Keratinocyte (primary cell): ENCODE data around the gene TELO2. TPM values are rescaled to one million over a fixed set of nuclear protein-coding genes. Genes with fewer than 3 reads are reported as not detected.

Source experiments
- DNase-seq: peaks from one replicate; pipeline ENCODE4 v3.0.0-alpha.2; 2011; ENCODE audit warnings: low read depth, missing footprints, low spot score
- FAIRE-seq: peaks from 2 replicates; lab custom pipeline; 2011; peaks lifted over from hg19 to GRCh38; lab: Jason Lieb, UNC
- H2AFZ ChIP-seq: 2 replicates; pipeline ENCODE4 v1.6.0; 2012; ENCODE audit warnings: low read length, control low read depth, inconsistent platforms; ENCODE audit not compliant: control insufficient read depth
- H3K27ac ChIP-seq: 2 replicates; pipeline ENCODE4 v1.5.1; 2011; ENCODE audit warnings: low read length; ENCODE audit not compliant: control insufficient read depth, insufficient read depth
- H3K27me3 ChIP-seq: 3 replicates; pipeline ENCODE4 v1.6.0; 2011; ENCODE audit warnings: low read length; ENCODE audit not compliant: control insufficient read depth, insufficient read depth; ENCODE audit errors: extremely low read depth
- H3K36me3 ChIP-seq, 2 experiments: 2 replicates in 1 of 2; 3 replicates in 1 of 2; pipeline ENCODE4 v1.5.1; 2011; ENCODE audit warnings: low read length in 2 of 2, mild to moderate bottlenecking in 1 of 2; ENCODE audit not compliant: control insufficient read depth in 2 of 2, insufficient read depth in 2 of 2; ENCODE audit errors: extremely low read depth in 1 of 2
- H3K4me1 ChIP-seq: 3 replicates; pipeline ENCODE4 v1.5.1; 2011; ENCODE audit warnings: low read length; ENCODE audit not compliant: control insufficient read depth, insufficient read depth; ENCODE audit errors: extremely low read depth
- H3K4me2 ChIP-seq: 3 replicates; pipeline ENCODE4 v1.6.0; 2011; ENCODE audit warnings: low read depth, low read length; ENCODE audit not compliant: control insufficient read depth, insufficient read depth; ENCODE audit errors: extremely low read depth
- H3K4me3 ChIP-seq, 3 experiments: fragments of 200-600 bp in 1 of 3; sonication (generic) in 1 of 3; 2 replicates in 2 of 3; 3 replicates in 1 of 3; pipeline ENCODE4 v1.5.1; 2011 to 2016; ENCODE audit warnings: low read length in 3 of 3, mild to moderate bottlenecking in 3 of 3, control low read depth in 2 of 3, inconsistent platforms in 1 of 3, low read depth in 1 of 3, mixed read lengths in 1 of 3, mixed run types in 1 of 3, moderate library complexity in 1 of 3; ENCODE audit not compliant: control insufficient read depth in 2 of 3, insufficient read depth in 2 of 3; ENCODE audit errors: extremely low read depth in 1 of 3
- H3K79me2 ChIP-seq: 2 replicates; pipeline ENCODE4 v1.6.0; 2012; ENCODE audit warnings: low read length; ENCODE audit not compliant: control insufficient read depth, insufficient read depth
- H3K9ac ChIP-seq: 3 replicates; pipeline ENCODE4 v1.6.0; 2011; ENCODE audit warnings: low read length; ENCODE audit not compliant: control insufficient read depth, insufficient read depth; ENCODE audit errors: extremely low read depth
- H3K9me1 ChIP-seq: 3 replicates; pipeline ENCODE4 v1.6.0; 2011; ENCODE audit warnings: low read length; ENCODE audit not compliant: control insufficient read depth, insufficient read depth; ENCODE audit errors: extremely low read depth
- H3K9me3 ChIP-seq: 2 replicates; pipeline ENCODE4 v1.5.1; 2012; ENCODE audit warnings: low read depth, low read length; ENCODE audit not compliant: control insufficient read depth
- H4K20me1 ChIP-seq: 3 replicates; pipeline ENCODE4 v1.6.0; 2011; ENCODE audit warnings: low read length; ENCODE audit not compliant: control insufficient read depth, insufficient read depth; ENCODE audit errors: extremely low read depth
- EZH2 ChIP-seq: IDR thresholded peaks from one replicate; pipeline ENCODE4 v1.6.1; 2012; ENCODE audit warnings: inconsistent platforms, mild to moderate bottlenecking, low read length, moderate library complexity
- dilution Hi-C: fragments of 300-500 bp; cut with MboI; formaldehyde crosslinking; loops from one replicate; pipeline ENCODE4 v1.7.0; 2020; ENCODE audit warnings: low sequenced_read_pairs; ENCODE audit not compliant: extremely low pct_ligation_motif_present
- polyA plus RNA-seq, 5 experiments: library from polyadenylated mRNA; depleted of rRNA in 3 of 5; stranded (reverse) in 3 of 5; stranded (forward) in 1 of 5; unstranded in 1 of 5; fragments of >200 nt; gene quantifications; 1 replicate in 1 of 5; 2 replicates in 3 of 5; 3 replicates in 1 of 5; pipeline versions ENCODE4 v1.2.1 to v1.2.3, GENCODE V29; 2011 to 2012; ENCODE audit warnings: missing spikeins in 2 of 5, low read depth in 1 of 5, low replicate concordance in 1 of 5
- TF ChIP-seq, protein P1 (sequence below), 3 experiments: IDR thresholded peaks in 1 of 3; conservative IDR thresholded peaks in 1 of 3; optimal IDR thresholded peaks in 1 of 3; 2 replicates in 2 of 3; 3 replicates in 1 of 3; pipeline versions ENCODE3 to v1.5.1; 2011; ENCODE audit warnings: low read length in 3 of 3, mild to moderate bottlenecking in 3 of 3, moderate library complexity in 2 of 3, control low read depth in 1 of 3, inconsistent platforms in 1 of 3; ENCODE audit not compliant: insufficient read depth in 2 of 3; ENCODE audit errors: extremely low read depth in 1 of 3

TELO2 gene
- polyA plus RNA-seq, 1 donor (not counting 4 experiments of a cell fraction or from before 2014, with no cell fraction given): 7.9 TPM

GRCh38 chr16:1481906-1482835 is 11.0 kb upstream of the TELO2 start:
- Histone ChIP-seq H3K9me3 (no peaks in the 10 kb centered on the region), H3K4me2 (peak overlapping the region; percentile 16), H3K27me3 (no peaks in the 10 kb centered on the region), H3K4me3 (no peak overlapping the region), H3K9ac (peak overlapping the region; percentile 33), H3K4me1 (peaks cover 2% of the 10 kb centered on the region), H4K20me1 (no peaks in the 10 kb centered on the region), H2AFZ (no peak overlapping the region), H3K36me3 (no peaks in the 10 kb centered on the region), H3K9me1 (no peaks in the 10 kb centered on the region), H3K27ac (peak overlapping the region; percentile 64), H3K79me2 (no peaks in the 10 kb centered on the region)
- peak; percentile 87 for FAIRE-seq
- dilution Hi-C loops: no loop called here
- no peak for TF ChIP-seq EZH2
- TF ChIP-seq, protein P1, sequence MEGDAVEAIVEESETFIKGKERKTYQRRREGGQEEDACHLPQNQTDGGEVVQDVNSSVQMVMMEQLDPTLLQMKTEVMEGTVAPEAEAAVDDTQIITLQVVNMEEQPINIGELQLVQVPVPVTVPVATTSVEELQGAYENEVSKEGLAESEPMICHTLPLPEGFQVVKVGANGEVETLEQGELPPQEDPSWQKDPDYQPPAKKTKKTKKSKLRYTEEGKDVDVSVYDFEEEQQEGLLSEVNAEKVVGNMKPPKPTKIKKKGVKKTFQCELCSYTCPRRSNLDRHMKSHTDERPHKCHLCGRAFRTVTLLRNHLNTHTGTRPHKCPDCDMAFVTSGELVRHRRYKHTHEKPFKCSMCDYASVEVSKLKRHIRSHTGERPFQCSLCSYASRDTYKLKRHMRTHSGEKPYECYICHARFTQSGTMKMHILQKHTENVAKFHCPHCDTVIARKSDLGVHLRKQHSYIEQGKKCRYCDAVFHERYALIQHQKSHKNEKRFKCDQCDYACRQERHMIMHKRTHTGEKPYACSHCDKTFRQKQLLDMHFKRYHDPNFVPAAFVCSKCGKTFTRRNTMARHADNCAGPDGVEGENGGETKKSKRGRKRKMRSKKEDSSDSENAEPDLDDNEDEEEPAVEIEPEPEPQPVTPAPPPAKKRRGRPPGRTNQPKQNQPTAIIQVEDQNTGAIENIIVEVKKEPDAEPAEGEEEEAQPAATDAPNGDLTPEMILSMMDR (optimal IDR thresholded peaks at IDR 0.05 in 1 of 3, IDR thresholded peaks at IDR 0.05 in 1 of 3, conservative IDR thresholded peaks at IDR 0.05 in 1 of 3; ENCODE audit: extremely low read depth in 1 of 3, insufficient read depth in 2 of 3, low read length in 3 of 3): no peak
- no peak for DNase-seq

DNA sequence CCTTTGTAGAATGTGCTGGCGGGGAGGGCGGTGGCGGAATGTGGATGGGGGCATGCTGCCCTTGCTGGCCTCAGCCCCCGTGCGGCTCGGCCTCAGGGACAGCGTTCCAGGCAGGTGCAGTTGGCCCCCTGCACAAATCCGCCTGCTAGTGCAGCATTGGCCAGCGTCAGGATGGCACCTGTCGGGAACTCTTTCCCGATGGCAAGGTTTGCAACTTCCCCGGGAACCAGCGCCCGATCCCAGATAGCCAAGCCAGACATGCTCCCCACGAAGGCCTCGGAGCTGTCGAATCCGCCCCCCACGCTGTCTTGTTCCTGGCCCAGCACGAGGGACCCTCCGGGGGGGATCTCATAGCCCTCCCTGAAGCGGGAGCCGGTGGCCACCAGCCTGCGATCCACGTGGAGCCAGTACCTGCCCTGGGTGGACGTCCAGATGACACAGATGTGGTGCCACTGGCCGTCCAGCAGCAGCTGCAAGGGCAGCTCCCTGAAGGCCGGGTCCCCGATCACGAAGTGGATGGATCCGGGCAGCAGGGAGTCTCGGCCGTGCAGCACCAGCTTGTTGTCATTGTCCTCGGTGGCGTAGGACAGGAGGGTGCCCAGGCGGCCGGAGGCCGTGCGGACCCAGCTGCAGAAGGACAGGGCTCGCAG is 7.2 kb upstream of the TELO2 start:
- H3K27me3 ChIP-seq: no peaks in the 10 kb centered on the region
- H3K4me3 ChIP-seq: no peak overlapping the region
- DNase-seq (no peak), FAIRE-seq (no peak)
- dilution Hi-C loops: no loop called here
- H3K4me2 ChIP-seq: no peak overlapping the region
- TF ChIP-seq, protein P1 (optimal IDR thresholded peaks at IDR 0.05 in 1 of 3, IDR thresholded peaks at IDR 0.05 in 1 of 3, conservative IDR thresholded peaks at IDR 0.05 in 1 of 3; ENCODE audit: extremely low read depth in 1 of 3, insufficient read depth in 2 of 3, low read length in 3 of 3): no peak
- no peak for TF ChIP-seq EZH2
- H3K36me3 ChIP-seq: no peaks in the 10 kb centered on the region
- H3K27ac ChIP-seq: no peak overlapping the region
- H3K9me3 ChIP-seq: no peaks in the 10 kb centered on the region
- no peak overlapping the region for H3K9ac ChIP-seq
- H3K9me1 ChIP-seq: no peaks in the 10 kb centered on the region
- H4K20me1 ChIP-seq: no peaks in the 10 kb centered on the region
- H2AFZ ChIP-seq: no peak overlapping the region
- H3K4me1 ChIP-seq: peaks cover 2% of the 10 kb centered on the region
- H3K79me2 ChIP-seq: no peaks in the 10 kb centered on the region
